ENCODE data around the gene ROBO1.

The ROBO1 gene

DNA sequence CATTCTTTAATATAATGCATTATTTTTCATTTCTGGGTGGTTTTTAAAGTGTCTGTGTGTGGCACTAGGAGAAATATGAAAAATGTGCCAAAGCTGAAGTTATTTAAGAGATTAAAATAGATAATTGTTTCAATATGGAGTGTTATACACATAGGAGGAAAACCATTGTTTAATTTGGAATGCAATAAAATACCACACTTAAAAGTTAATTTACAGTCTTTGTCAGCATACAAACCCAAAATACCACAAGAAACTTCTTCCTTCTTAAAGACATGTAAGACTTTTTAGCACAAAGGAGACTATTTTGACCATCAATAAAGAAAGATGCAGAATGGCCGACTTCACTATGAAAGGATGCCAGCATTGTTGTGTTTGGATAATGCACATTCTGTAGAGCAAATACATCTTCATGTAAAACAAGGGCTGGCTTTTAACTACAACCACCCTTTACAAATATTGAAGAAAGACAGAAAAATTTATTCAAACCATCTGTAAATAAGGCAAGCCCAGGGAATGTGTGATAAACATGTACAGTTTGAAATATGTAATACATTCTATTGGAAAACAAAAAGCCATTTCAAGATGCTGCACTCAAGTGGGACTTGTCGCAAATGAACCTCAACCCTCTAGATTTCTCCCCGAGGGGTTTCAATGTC is 1146.6 kb downstream of the ROBO1 start:
- no peak for DNase-seq (ENCODE audit: low spot score)

GRCh38 chr3:78614486-78614885 is 1153.3 kb downstream of the ROBO1 start:
- no peak for DNase-seq (ENCODE audit: low spot score)

- no peak for DNase-seq (ENCODE audit: low spot score)
Measured at GRCh38 chr3:78613421-78613879, 1154.3 kb downstream of the ROBO1 start.

DNA sequence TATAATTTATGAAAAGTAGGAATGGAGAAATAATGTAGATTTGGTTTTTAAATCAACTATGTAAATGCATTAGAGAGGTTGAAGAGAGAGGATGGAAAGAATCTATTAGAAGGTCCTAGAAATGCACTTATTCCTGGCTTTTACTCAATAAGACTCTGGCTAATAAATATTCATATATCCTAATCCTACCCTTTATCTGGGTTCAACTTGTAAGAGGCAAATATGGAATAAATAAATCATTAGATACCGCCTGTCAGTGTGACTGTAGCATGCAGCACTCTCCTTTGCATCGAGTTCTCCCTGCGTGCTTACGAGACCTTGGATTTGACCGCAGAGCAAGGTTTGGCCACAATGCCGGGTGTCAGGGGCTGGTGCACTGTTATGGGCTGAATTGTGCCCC is 1156.5 kb downstream of the ROBO1 start:
- no peak for DNase-seq (ENCODE audit: low spot score)

- DNase-seq (ENCODE audit: low spot score): no peak
Measured at GRCh38 chr3:78610462-78611125, 1157.2 kb downstream of the ROBO1 start.

DNA sequence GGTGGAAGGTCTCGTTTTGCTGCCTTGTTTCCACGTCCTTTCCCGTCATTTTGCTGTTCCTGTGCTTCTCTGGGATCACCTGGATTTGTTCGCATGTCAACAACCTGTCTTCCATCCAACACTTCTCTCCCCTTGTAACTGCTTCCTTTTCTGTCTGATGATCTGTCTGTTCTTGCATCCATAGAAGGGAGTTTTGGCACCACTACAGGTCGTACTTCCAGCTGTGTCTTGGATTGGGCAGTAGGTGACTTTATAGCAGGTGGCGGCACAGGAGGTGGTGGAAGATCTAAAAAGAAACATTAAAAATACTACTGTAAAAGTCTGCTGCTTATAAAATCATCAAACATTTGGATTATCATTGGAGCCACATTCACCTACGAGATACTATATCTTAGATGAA is 1161.0 kb downstream of the ROBO1 start:
- DNase-seq (ENCODE audit: low spot score): no peak

- no peak for DNase-seq (ENCODE audit: low spot score)
Measured at GRCh38 chr3:78605178-78605577, 1162.6 kb downstream of the ROBO1 start.

- DNase-seq (ENCODE audit: low spot score): no peak
Measured at GRCh38 chr3:78604341-78604740, 1163.5 kb downstream of the ROBO1 start.

GRCh38 chr3:78601249-78601648 is 1166.5 kb downstream of the ROBO1 start:
- no peak for DNase-seq (ENCODE audit: low spot score)

DNA sequence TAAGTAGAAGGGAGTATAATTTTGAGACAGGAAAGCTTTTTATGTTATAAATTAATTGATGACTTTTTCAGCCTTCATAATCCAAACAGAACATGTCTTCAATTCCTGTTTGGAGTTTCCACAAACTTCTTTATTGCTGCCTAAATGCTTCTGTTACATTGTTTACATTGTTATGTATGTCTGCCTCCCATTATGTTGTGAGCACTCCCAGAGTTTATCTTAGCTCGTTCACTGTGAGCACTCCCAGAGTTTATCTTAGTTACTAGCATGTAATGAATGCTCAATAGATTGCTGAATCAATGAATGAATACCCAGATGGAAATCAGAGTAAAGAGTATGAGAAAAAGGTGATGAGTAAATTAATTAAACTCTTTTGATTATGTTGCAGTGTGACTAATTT is 1178.0 kb downstream of the ROBO1 start:
- no peak for DNase-seq (ENCODE audit: low spot score)

DNA sequence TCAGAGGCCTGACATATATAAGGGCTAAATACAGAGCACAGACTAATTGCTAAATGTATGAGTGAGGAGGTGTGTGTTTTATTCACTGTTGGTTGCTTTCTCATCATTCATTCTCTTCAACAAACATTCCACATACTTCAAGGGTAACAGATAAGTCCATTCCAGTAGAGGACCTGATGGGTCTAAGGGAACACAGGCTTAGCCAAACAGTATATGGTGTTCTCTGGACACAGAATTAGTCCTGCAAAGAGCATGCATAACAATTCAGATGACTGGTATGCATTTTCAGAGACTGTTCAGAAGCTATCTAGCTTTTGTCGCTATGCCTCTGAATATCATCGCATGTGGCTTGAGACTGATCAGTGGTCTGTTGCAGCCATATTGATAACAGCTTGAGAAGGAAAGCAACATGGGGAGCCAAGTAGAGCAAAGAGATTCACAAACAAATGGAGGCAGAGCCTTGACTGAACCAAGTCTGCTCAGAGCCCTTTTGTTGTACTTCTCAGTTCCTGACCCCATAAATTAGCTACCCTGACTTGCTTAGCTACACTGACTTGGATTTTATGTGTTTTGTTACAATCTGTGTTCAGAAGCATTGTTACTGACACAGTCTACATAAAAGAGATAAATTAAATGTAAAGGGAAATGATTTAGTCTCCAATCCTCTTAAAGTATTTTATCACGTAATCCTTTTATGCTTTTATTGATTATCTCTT is 1178.7 kb downstream of the ROBO1 start:
- DNase-seq (ENCODE audit: low spot score): no peak

GRCh38 chr3:78580681-78581080 is 1187.1 kb downstream of the ROBO1 start:
- no peak for DNase-seq (ENCODE audit: low spot score)

DNA sequence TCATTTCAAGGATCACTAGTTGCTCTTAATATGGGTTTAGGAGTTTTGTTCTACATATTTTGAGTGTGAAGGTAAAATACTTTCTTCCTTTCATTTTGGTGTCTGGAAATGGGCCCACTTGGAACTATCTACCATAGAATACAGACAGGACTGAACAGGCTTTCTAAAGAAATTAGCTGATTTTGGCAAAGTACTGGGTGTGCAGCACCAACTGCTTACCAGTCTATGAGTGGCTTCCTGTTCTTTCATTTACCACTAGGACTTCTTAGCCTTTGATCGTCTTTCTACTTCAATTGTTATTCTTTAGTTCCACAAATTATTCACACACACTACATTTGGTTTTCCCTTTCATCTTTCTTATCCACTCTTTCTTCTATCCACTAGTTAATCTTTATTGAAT is 1196.3 kb downstream of the ROBO1 start:
- DNase-seq (ENCODE audit: low spot score): no peak

DNA sequence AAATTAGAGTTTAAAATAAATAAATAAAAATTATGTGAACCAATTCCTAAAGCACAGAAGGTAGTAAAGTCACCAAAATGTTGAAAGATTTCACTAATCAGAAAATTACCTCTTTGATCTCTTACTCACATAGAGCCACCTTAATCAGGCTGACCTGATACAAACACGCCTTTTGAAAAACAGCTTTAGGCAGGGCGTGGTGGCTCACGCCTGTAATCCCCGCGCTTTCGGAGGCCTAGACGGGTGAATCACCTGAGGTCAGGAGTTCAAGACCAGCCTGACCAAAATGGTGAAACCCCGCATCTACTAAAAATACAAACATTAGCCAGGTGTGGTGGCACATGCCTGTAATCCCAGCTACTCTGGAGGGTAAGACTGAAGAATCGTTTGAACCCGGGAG is 1197.3 kb downstream of the ROBO1 start:
- DNase-seq (ENCODE audit: low spot score): no peak

GRCh38 chr3:78569804-78570203 is 1198.0 kb downstream of the ROBO1 start:
- DNase-seq (ENCODE audit: low spot score): no peak

GRCh38 chr3:78565712-78566111 is 1202.1 kb downstream of the ROBO1 start:
- DNase-seq (ENCODE audit: low spot score): no peak

GRCh38 chr3:78562328-78562727 is 1205.5 kb downstream of the ROBO1 start:
- DNase-seq (ENCODE audit: low spot score): no peak

Measured in CD4-positive, alpha-beta T cell treated with Interleukin-2 at 100 ng/mL for 4 hours (primary cell).